HL-60/S4 (cell line): ENCODE results near the gene PSD4.

ENCODE experiments used
- in situ Hi-C: fragments of 300-500 bp; cut with MboI; formaldehyde crosslinking; loops from 2 replicates; pipeline ENCODE4 v1.14.3; 2022; ENCODE audit warnings: low sequenced_read_pairs

Gene PSD4

GRCh38 chr2:113167115-113167932, 6.4 kb upstream of the PSD4 start:
- in situ Hi-C loops, result no loop called here

DNA sequence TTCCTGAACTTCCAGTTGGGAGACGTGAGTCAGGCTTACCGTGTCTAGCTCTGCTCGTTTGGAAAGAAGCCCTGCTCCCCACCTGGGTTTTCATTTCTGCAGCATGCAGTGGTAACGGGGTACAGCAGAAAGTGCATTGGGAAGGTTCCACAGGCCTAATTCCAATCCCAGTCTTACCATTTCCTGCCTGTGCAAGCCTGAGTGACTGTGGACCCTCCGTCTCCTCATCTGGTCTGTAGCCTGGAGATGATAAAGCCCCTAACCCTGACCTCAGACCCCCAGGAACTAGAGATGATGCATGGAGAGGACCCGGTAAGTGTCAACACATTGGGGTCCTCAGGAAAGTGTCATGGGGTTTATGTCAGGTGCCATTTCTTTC, 5.8 kb upstream of the PSD4 start:
- in situ Hi-C loops, result no loop called here

DNA sequence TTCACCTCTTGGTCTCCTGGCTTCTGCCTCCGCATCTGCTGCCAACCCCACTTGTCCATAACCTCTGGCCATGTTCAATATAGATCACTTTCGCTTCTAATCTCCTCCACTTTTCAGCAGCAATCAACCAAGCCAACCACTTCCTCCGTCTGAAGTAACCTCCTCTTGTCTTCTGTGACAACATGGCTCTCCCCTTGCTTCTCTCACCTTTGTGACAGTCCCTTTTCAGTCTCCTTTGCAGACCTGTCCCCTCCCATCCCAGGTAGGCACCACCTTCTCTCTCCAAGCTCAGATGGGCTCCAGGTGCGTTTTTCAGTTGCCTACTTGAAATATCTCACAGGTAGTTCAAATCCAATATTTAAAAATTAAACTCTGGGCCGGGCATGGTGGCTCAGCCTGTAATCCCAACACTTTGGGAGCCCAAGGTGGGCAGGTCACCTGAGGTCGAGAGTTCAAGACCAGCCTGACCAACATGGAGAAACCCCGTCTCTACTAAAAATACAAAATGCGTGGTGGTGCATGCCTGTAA, 4.7 kb upstream of the PSD4 start:
- in situ Hi-C loops, result no loop called here

GRCh38 chr2:113169586-113169985, 4.2 kb upstream of the PSD4 start:
- in situ Hi-C loops, result no loop called here

GRCh38 chr2:113171334-113172075, 2.3 kb upstream of the PSD4 start:
- in situ Hi-C loops, result no loop called here

DNA sequence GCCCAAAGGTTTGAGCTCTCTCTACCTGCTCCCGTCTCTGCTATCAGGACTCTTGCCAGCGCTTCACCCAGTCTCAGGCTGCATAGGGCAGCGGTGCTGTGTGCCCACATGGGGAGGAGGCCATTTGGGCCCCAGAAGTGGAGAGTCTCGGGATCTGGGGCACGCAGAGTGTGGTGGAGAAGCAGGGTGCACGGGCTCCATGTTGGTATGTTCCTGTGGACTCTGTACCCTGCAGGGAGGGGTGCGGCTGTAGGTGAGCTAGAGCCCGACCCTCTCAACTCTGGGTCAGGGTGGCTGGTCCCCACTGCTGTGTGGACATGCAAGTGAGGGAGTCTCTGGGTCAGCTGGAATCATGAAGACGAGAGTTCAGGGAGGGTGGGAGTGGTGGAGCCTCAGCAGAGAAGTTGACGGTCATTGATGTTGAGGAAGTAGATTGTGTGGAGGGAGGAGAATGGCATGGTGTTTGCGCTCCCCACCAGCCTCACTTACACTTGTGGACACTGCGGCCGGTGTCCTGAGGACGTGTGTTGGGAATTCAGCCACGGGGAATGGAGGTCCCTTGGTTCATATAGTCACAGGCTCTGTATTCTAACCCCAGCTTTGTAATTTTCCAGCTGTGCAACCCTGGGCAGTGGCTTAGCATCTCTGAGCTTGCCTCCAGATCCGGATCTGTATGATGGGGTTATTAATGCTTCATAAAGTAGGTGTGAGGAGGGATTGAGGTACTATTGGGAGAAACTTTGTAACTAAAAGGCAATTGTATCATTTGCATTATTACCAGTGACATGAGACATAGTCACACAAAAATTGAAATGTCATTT, 840 bp upstream of the PSD4 start:
- in situ Hi-C loops, result no loop called here

- in situ Hi-C loops, result no loop called here
Measured at GRCh38 chr2:113174376-113174750, 592 bp downstream of the PSD4 start.

DNA sequence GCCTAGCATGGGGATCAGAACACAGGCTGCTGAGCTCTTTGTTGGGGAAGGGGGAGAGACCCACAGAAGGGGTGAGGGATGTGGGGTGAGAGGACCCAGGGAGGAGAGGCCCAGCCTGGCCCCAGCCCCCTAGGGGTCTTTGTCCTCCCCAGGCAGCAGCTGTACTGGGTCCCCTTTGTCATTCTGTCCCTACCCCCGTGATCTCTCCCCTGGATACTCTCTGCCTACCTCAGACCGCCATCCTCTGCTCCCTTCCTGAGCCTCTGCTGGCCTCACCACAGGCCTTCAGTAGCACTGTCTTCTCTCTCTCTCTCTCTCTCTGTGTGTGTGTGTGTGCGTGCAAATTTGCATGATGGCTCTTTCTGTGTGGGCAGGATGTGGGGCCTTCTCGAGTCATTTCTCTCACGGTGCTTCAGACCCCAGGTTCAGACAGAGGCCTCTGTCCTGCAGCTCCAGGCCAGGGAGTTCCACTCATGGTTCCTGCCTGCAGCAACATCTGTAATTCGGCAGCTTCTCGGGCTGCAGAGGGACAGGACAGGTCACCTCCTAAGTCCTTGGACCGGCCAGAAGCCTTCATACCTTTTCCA, 1.4 kb downstream of the PSD4 start:
- in situ Hi-C loops, result no loop called here

DNA sequence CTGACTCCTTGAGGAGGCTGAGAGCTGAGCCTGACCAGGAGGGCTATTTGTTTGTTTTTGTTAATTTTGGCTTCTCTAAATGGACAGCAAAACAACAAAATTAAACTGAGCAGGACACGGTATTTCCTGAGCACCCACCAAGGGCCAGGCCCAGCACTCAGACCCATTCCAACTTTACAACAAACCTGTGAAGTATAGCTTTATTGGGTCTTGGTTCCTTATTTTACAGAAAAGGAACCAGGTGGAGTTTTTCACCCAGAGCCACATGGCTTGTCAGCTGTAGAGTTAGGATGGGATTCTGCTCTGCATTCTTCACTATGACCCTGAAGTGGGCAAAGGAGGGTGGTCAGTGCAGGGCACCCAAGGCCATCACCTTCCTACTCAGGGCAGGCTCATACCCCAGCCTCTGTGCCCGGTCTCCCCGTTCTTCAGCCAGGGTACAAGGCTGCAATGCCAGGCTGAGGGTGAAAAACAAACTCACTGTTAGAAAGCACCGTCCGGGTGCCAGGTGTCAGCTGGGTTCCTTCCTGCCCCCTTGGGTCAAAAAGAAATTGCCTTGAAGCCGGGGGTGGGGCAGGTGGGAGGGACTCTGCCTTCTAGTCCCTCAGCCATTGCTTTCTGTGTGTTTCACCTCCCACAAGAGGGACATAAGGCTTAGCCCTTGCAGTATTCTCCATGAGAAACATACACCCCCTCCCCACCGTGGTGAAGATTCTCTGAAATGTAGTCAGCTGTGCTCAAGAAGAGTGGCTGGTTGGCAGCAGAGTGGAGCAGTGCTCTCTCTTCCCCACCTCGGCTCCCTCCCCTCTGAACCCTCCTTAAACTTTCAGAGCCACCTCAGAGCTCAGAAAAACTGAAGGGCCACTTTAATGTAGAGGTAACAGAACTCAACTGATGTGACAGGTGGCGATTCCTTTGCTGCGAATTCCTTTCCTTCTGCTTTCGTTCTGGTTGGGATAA, 2.2 kb downstream of the PSD4 start:
- in situ Hi-C loops, result no loop called here

- in situ Hi-C loops, result no loop called here
Measured at GRCh38 chr2:113176696-113177355, 3.1 kb downstream of the PSD4 start.

- in situ Hi-C loops, result no loop called here
Measured at GRCh38 chr2:113178069-113178746, 4.4 kb downstream of the PSD4 start.

GRCh38 chr2:113178891-113179290, 5.1 kb downstream of the PSD4 start:
- in situ Hi-C loops, result no loop called here

GRCh38 chr2:113179446-113180045, 5.8 kb downstream of the PSD4 start:
- in situ Hi-C loops, result loop anchor here (10.0 kb wide), 1 partner anchor 95 kb away; no protein-coding TSS in a partner anchor

- in situ Hi-C loops, result loop anchor here (10.0 kb wide), 1 partner anchor 96 kb away; no protein-coding TSS in a partner anchor
Measured at GRCh38 chr2:113180131-113180946, 6.6 kb downstream of the PSD4 start.

DNA sequence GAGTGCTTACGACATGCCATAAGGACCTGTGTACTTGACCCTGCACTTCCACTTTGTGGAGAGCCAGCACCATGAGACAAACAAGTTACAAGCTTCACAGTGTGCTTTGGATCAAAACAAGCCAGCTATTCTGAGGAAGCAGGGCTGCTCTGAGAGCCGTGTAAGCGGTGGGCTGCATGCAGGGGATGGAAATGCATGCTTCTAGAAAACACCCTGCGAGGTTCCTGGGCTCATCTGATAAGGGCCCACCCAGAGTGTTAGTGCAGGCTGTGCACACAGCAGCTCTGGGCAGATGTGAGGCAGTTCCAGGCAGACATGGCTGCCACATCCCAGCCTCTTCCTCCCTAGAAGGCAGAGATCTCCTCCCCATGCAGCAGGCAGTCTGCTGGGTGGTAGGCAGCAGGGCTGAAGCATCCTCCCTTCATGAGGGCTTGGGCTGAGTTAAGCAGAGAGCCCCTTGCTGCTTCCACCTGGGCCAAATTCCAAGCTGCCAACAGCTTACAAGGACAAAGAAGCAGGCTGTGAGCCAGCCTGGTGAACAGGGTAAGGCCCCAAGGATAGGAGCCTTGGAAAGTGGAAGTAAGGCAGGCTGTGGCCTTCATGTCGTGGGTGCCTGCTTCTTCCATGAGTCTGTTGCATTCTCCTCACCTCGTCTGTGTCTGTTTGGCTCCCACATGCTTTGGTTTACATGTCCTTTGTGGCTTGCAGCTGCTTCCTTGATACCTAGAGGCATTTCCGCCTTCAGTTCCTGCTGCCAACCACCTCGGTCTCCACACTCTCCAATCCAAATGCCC, 7.7 kb downstream of the PSD4 start:
- in situ Hi-C loops, result loop anchor here (10.0 kb wide), 1 partner anchor 97 kb away; no protein-coding TSS in a partner anchor
